Endodermal cell (in vitro differentiated cells): ENCODE results near the gene SBSN. TPM values are rescaled to one million over a fixed set of nuclear protein-coding genes. Genes with fewer than 3 reads are reported as not detected.

Experiments used
- DNase-seq: peaks from one replicate; pipeline ENCODE4 v3.0.0-alpha.2; 2017
- H3K27ac ChIP-seq: 2 replicates; pipeline ENCODE4 v1.5.1; 2013; ENCODE audit warnings: mild to moderate bottlenecking, low read depth, low read length, moderate library complexity
- H3K27me3 ChIP-seq: 2 replicates; pipeline ENCODE4 v1.6.1; 2013; ENCODE audit warnings: mild to moderate bottlenecking, low read length, moderate library complexity; ENCODE audit not compliant: insufficient read depth, control insufficient read depth, poor library complexity, severe bottlenecking
- H3K36me3 ChIP-seq: 2 replicates; pipeline ENCODE4 v1.7.0; 2013; ENCODE audit warnings: mild to moderate bottlenecking, low read length, moderate library complexity; ENCODE audit not compliant: control insufficient read depth, insufficient read depth
- H3K4me1 ChIP-seq: one replicate; pipeline ENCODE4 v1.7.0; 2013; ENCODE audit warnings: low read length; ENCODE audit not compliant: control insufficient read depth, insufficient read depth
- H3K4me3 ChIP-seq: 2 replicates; pipeline ENCODE4 v1.5.1; 2013; ENCODE audit warnings: mild to moderate bottlenecking, low read length, moderate library complexity
- H3K9ac ChIP-seq: 2 replicates; pipeline ENCODE4 v1.6.1; 2013; ENCODE audit warnings: mild to moderate bottlenecking, low read length, moderate library complexity; ENCODE audit not compliant: poor library complexity, severe bottlenecking; ENCODE audit errors: extremely low read depth
- H3K9me3 ChIP-seq: 2 replicates; pipeline ENCODE4 v1.6.1; 2013; ENCODE audit warnings: mild to moderate bottlenecking, low read length, moderate library complexity; ENCODE audit not compliant: control insufficient read depth
- H3K27ac Mint-ChIP-seq: 2 replicates; pipeline ENCODE4 v1.8.0; 2020; ENCODE audit warnings: mixed read lengths
- H3K27me3 Mint-ChIP-seq: 2 replicates; pipeline ENCODE4 v1.8.0; 2021; ENCODE audit warnings: mild to moderate bottlenecking, mixed read lengths; ENCODE audit not compliant: insufficient read depth
- H3K36me3 Mint-ChIP-seq: 2 replicates; pipeline ENCODE4 v1.8.0; 2020; ENCODE audit warnings: low read depth, mixed read lengths
- H3K4me1 Mint-ChIP-seq: 2 replicates; pipeline ENCODE4 v1.8.0; 2020; ENCODE audit warnings: mixed read lengths
- H3K4me3 Mint-ChIP-seq: 2 replicates; pipeline ENCODE4 v1.8.0; 2020; ENCODE audit warnings: mild to moderate bottlenecking, moderate library complexity, mixed read lengths
- H3K9me3 Mint-ChIP-seq: 2 replicates; pipeline ENCODE4 v1.8.0; 2020; ENCODE audit warnings: mild to moderate bottlenecking, mixed read lengths
- WGBS, 2 experiments: methylation state at CpG; one replicate each; pipeline versions ENCODE4 v1.1.5 to v1.1.7; 2013; ENCODE audit warnings: missing lambda C conversion rate in 2 of 2, mixed read lengths in 1 of 2; ENCODE audit not compliant: insufficient coverage in 1 of 2, insufficient read length in 1 of 2; 5-methylcytosine and 5-hydroxymethylcytosine counted together
- total RNA-seq, 2 donors: library from RNA; stranded (reverse); fragmentation: NEBNext Ultra II Directional in 1 of 2; extraction: Animal tissue kit (Norgen Biotek cat#: 25700) in 1 of 2; gene quantifications; 2 replicates in 1 of 2; 3 replicates in 1 of 2; pipeline ENCODE4 v1.2.1, GENCODE V29; 2021
- TF ChIP-seq, protein P1 (sequence below): fragments of 200-600 bp; sonication (generic); conservative IDR thresholded peaks from 2 replicates; pipeline ENCODE4 v1.5.0; 2021; ENCODE audit warnings: antibody characterized with exemption, mild to moderate bottlenecking

SBSN gene
- total RNA-seq, 2 donors from 2014 or later: not detected

DNA sequence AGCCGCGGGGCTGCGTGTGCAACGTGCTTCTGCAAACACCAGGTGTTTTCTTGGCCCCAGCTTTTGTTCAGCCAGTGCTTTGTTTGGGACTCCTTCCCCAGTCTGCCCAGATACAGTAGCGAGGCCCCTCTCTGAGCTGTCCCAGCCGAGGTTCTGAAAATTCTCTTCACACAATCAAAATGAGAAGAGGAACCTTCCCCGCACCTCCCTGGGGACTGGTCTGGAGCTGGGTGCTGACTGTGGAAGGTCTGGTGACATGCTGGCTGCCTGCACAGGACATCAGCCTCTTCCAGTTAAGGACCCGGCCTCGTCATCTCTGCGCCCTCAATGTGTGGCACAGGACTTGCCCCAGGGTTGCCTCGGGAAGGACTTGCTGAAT, 31.2 kb upstream of the SBSN start:
- H3K36me3 ChIP-seq: no peaks in the 10 kb centered on the region
- no peaks in the 10 kb centered on the region for H3K9me3 ChIP-seq
- no peak overlapping the region for H3K4me3 ChIP-seq
- Mint-ChIP-seq H3K36me3 (no peaks in the 10 kb centered on the region), H3K27ac (no peak overlapping the region), H3K4me1 (no peaks in the 10 kb centered on the region), H3K4me3 (no peak overlapping the region), H3K9me3 (no peaks in the 10 kb centered on the region), H3K27me3 (peaks cover 79% of the 10 kb centered on the region)
- no peaks in the 10 kb centered on the region for H3K4me1 ChIP-seq
- H3K27ac ChIP-seq: no peak overlapping the region
- peaks cover 37% of the 10 kb centered on the region for H3K27me3 ChIP-seq
- DNase-seq: no peak
- no peak overlapping the region for H3K9ac ChIP-seq
- WGBS, 2 experiments: 88 to 89% methylated on average over 7 to 11 of the region's 11 CpGs
- TF ChIP-seq, protein P1, sequence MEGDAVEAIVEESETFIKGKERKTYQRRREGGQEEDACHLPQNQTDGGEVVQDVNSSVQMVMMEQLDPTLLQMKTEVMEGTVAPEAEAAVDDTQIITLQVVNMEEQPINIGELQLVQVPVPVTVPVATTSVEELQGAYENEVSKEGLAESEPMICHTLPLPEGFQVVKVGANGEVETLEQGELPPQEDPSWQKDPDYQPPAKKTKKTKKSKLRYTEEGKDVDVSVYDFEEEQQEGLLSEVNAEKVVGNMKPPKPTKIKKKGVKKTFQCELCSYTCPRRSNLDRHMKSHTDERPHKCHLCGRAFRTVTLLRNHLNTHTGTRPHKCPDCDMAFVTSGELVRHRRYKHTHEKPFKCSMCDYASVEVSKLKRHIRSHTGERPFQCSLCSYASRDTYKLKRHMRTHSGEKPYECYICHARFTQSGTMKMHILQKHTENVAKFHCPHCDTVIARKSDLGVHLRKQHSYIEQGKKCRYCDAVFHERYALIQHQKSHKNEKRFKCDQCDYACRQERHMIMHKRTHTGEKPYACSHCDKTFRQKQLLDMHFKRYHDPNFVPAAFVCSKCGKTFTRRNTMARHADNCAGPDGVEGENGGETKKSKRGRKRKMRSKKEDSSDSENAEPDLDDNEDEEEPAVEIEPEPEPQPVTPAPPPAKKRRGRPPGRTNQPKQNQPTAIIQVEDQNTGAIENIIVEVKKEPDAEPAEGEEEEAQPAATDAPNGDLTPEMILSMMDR: no peak

DNA sequence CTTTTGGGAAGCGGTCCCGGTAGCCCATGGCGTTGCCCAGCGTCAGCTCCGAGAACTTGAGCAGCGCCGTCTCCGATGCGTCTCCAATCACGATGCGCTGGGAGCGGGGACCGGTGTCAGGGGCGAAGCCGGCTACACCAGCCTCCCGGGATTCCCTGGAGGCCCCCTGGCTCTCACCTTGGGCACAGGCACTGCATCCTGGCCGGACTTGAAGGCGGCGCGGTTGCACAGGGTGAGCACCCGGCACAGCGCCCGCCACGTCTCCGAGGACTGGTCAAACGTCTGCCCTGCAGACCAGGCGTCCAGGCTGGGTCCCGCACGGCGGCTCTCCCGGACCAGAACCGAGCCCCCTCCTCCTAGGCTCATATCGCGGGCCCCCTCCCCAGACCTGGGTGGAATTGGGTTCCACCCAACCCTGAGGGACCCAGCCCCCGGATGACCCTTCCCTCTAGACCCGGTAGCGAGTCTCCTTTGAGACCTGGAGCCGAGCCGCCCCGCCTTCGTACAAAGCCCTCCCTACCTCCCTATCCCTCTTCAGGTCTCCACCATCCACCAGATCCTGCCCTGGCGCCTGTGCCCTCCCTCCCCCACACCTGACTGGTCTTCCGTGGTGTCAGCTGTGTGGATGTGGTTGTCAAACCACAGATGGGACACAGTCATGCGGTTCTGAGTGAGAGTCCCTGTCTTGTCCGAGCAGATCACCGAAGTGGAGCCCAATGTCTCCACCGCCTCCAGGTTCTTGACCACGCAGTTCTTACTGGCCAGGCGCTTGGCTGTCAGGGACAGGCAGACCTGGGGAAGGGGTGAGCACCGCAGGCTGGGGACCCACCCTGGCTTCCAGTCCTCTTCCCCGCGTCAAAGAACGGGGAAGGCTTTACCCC, 30.5 kb upstream of the SBSN start:
- Histone ChIP-seq H3K36me3 (no peaks in the 10 kb centered on the region), H3K9me3 (no peaks in the 10 kb centered on the region), H3K27ac (no peak overlapping the region), H3K4me3 (peak overlapping the region; percentile 72), H3K9ac (no peak overlapping the region), H3K27me3 (peaks cover 37% of the 10 kb centered on the region), H3K4me1 (no peaks in the 10 kb centered on the region)
- Mint-ChIP-seq H3K4me1 (no peaks in the 10 kb centered on the region), H3K36me3 (no peaks in the 10 kb centered on the region), H3K27me3 (peaks cover 80% of the 10 kb centered on the region), H3K9me3 (no peaks in the 10 kb centered on the region), H3K4me3 (peak overlapping the region; percentile 65), H3K27ac (no peak overlapping the region)
- 47 to 65% methylated on average over 31 to 53 of the region's 53 CpGs for WGBS, 2 experiments
- no peak for DNase-seq
- TF ChIP-seq, protein P1: peak; percentile 26

DNA sequence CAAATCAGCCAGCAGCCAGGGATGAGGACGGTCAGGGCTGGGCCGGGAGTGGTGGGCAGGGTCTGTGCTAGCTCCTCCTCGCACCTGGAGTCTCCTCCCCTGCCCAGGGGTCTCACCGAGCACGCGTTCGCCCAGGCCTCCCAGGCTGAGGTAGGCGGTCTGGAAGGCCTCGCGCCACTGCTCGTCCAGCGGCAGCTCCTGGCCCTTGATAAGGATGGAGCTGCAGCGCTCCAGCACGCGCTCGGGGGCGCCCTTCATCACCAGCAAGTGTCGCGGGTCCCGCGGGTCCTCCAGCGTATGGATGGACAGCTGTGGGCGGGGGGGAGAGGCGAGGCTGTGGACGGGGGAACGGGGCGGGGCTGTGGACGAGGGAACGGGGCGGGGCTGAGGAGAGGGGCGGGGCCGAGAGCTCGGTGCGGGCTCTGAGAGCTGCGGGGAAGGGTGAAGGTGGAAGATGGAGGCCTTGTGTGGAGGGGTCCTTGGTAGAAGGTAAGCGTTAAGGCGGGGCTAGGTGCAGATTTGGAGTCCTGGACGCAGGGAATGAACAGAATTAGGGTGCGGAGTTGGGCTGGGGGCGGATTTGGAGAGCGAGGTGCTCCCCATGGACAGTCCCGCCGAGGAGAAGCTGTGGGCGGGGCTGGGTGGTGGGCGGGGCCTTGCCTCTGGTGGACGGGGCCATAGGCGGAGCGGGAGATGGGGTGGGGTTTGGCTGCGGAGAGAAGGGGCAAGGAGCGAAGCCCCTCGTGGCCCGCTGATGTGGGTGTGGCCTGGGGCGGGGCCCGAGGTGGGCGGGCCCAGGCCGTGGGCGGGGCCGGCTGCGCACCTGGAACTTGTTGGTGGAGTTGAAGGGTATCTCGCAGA, 29.7 kb upstream of the SBSN start:
- Histone ChIP-seq H3K9me3 (no peaks in the 10 kb centered on the region), H3K36me3 (no peaks in the 10 kb centered on the region), H3K4me3 (peak overlapping the region; percentile 72), H3K4me1 (no peaks in the 10 kb centered on the region), H3K9ac (no peak overlapping the region), H3K27me3 (peaks cover 37% of the 10 kb centered on the region), H3K27ac (no peak overlapping the region)
- TF ChIP-seq, protein P1: no peak
- peak overlapping the region; percentile 65 for H3K4me3 Mint-ChIP-seq
- peak overlapping the region; percentile 72 for H3K27ac Mint-ChIP-seq
- no peaks in the 10 kb centered on the region for H3K4me1 Mint-ChIP-seq
- no peaks in the 10 kb centered on the region for H3K9me3 Mint-ChIP-seq
- DNase-seq: peak; percentile 100
- WGBS, 2 experiments: 2 to 5% methylated on average over 7 to 59 of the region's 60 CpGs
- H3K27me3 Mint-ChIP-seq: peaks cover 83% of the 10 kb centered on the region
- no peaks in the 10 kb centered on the region for H3K36me3 Mint-ChIP-seq
